CD4-positive, alpha-beta T cell treated with Interferon alpha-2 for 1 hour (primary cell): Measurements from ENCODE around the gene KCNS1.
"Not testable (repeated sequence)": the region's sequence is repeated elsewhere in the genome, so short reads cannot be mapped to it uniquely, and the experiment has no call there.

Experiments used
- DNase-seq, 2 donors: peaks; one replicate each; pipeline ENCODE4 v3.0.0-alpha.2; 2020 to 2022

KCNS1 gene

GRCh38 chr20:45077559-45077958 lies 23.4 kb downstream of the KCNS1 start:
- DNase-seq, result no peak

- no peak for DNase-seq
Observed at GRCh38 chr20:45073221-45073620, 27.7 kb downstream of the KCNS1 start.

- no peak for DNase-seq
Observed at GRCh38 chr20:45072066-45072465, 28.9 kb downstream of the KCNS1 start.

- no peak for DNase-seq
Observed at GRCh38 chr20:45070932-45071632, 29.8 kb downstream of the KCNS1 start.

GRCh38 chr20:45069261-45069660 lies 31.7 kb downstream of the KCNS1 start:
- DNase-seq, result no peak

GRCh38 chr20:45067558-45067957 lies 33.4 kb downstream of the KCNS1 start:
- DNase-seq, result no peak

GRCh38 chr20:45067087-45067486 lies 33.8 kb downstream of the KCNS1 start:
- no peak for DNase-seq

GRCh38 chr20:45066372-45066771 lies 34.6 kb downstream of the KCNS1 start:
- no peak for DNase-seq

GRCh38 chr20:45064812-45065211 lies 36.1 kb downstream of the KCNS1 start:
- no peak for DNase-seq

GRCh38 chr20:45063107-45063506 lies 37.8 kb downstream of the KCNS1 start:
- DNase-seq, result not testable (repeated sequence)

GRCh38 chr20:45061244-45061643 lies 39.7 kb downstream of the KCNS1 start:
- no peak for DNase-seq

GRCh38 chr20:45060294-45060693 lies 40.6 kb downstream of the KCNS1 start:
- no peak for DNase-seq

- no peak for DNase-seq
Observed at GRCh38 chr20:45059022-45059728, 41.8 kb downstream of the KCNS1 start.

- no peak for DNase-seq
Observed at GRCh38 chr20:45058168-45058850, 42.6 kb downstream of the KCNS1 start.

- no peak for DNase-seq
Observed at GRCh38 chr20:45056473-45057173, 44.3 kb downstream of the KCNS1 start.

GRCh38 chr20:45055056-45055455 lies 45.9 kb downstream of the KCNS1 start:
- DNase-seq, result no peak

- no peak for DNase-seq
Observed at GRCh38 chr20:45053430-45054351, 47.2 kb downstream of the KCNS1 start.

GRCh38 chr20:45052698-45053429 lies 48.1 kb downstream of the KCNS1 start:
- DNase-seq, result peak in 1 of 2 donors; percentile 45

GRCh38 chr20:45051204-45052060 lies 49.5 kb downstream of the KCNS1 start:
- DNase-seq, result no peak

GRCh38 chr20:45049904-45050471 lies 50.9 kb downstream of the KCNS1 start:
- DNase-seq, result no peak
